ENCODE measurements around the gene AGBL3.

AGBL3 gene

DNA sequence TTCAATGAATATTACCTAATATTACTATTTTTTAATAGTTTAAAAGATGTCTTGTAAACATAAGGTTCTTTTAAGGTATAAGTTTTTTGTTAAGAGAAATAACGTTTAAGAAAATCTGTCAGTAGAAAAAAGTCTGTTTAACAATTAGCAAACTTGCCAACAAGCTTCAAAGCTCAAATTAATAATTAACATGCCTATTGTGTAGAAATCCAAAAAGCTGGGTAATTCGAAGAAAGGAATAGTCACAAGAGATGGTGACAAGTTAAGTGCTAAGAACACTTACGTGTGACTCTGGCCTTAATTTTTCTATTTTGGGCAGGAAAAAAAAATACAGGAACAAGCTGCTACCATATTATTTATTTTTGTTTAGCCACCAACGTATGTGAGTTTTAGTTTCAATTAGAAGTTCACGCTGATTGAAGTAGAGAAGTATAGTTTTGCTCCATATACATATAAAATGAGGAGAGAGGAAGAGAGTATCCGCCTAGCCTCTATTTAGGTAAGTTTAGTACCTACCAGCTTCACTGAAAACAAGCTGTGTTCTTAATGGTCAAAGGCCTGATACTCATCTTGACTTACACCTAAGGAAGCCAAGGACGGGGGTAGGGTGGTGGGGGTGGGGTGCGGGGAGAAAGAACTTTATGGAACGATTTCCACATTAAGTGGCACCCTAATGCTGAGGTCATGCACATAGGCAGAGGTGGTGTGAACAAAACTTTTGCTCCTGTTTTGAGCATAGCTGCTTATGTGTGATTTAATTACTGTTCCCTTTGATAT lies 43.4 kb upstream of the AGBL3 start:
- no peak for TF ChIP-seq POLR2AphosphoS5 (IDR thresholded peaks at IDR 0.05; ENCODE audit: borderline replicate concordance, low read depth, low read length)
- TF ChIP-seq FOXP2 (optimal IDR thresholded peaks at IDR 0.05; ENCODE audit: control extremely low read depth, extremely low read length, insufficient read depth), result no peak
- no peak for TF ChIP-seq EZH2 (IDR thresholded peaks at IDR 0.05)
- DNase-seq (ENCODE audit: low read depth, low spot score), result no peak
- H3K4me3 ChIP-seq, result no peak overlapping the region
- no peaks in the 10 kb centered on the region for H3K36me3 ChIP-seq (ENCODE audit: insufficient read depth, low read length)
- H3K27ac ChIP-seq, result no peak overlapping the region
- no peaks in the 10 kb centered on the region for H3K9me3 ChIP-seq (ENCODE audit: low read depth, low read length)
- no peak overlapping the region for H3K9ac ChIP-seq (ENCODE audit: insufficient read length)

DNA sequence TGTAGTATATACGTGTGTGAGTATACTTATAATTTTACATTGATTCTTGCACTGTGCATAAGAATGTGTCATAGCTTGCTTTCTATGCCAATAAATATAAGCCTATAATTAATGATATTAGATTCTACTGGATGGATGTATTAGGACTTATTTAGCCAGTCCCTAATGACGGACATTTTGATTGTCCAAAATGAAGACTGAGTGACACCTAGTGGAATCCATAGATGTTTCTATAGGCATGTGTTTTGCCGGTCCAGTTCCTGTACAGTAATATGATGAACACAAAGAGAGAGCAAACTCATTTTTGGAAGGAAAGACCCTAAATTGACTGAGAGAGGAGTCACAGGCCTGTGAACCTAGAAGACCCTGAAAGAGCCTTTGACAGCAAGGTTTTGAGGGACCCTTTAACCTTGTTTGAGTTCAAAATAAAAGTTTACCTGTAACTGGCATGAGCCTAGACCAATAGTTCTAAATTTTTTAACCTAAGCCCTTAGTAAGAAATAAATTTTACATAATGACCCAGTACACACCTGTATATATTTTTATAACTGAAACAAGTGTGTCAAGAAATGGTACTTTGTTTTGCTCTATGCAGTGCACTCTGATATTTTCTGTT lies 42.4 kb upstream of the AGBL3 start:
- Histone ChIP-seq H3K36me3 (ENCODE audit: insufficient read depth, low read length) (no peaks in the 10 kb centered on the region), H3K27ac (no peak overlapping the region), H3K9ac (ENCODE audit: insufficient read length) (no peak overlapping the region), H3K9me3 (ENCODE audit: low read depth, low read length) (no peaks in the 10 kb centered on the region), H3K4me3 (no peak overlapping the region)
- no peak for DNase-seq (ENCODE audit: low read depth, low spot score)
- TF ChIP-seq EZH2 (IDR thresholded peaks at IDR 0.05), result no peak
- no peak for TF ChIP-seq FOXP2 (optimal IDR thresholded peaks at IDR 0.05; ENCODE audit: control extremely low read depth, extremely low read length, insufficient read depth)
- no peak for TF ChIP-seq POLR2AphosphoS5 (IDR thresholded peaks at IDR 0.05; ENCODE audit: borderline replicate concordance, low read depth, low read length)

- Histone ChIP-seq H3K9me3 (ENCODE audit: low read depth, low read length) (no peaks in the 10 kb centered on the region), H3K9ac (ENCODE audit: insufficient read length) (no peak overlapping the region), H3K27ac (no peak overlapping the region), H3K4me3 (no peak overlapping the region), H3K36me3 (ENCODE audit: insufficient read depth, low read length) (no peaks in the 10 kb centered on the region)
- no peak for DNase-seq (ENCODE audit: low read depth, low spot score)
- TF ChIP-seq EZH2 (IDR thresholded peaks at IDR 0.05) (no peak), FOXP2 (optimal IDR thresholded peaks at IDR 0.05; ENCODE audit: control extremely low read depth, extremely low read length, insufficient read depth) (no peak), POLR2AphosphoS5 (IDR thresholded peaks at IDR 0.05; ENCODE audit: borderline replicate concordance, low read depth, low read length) (no peak)
Measured at GRCh38 chr7:134945691-134946090, 40.6 kb upstream of the AGBL3 start.

DNA sequence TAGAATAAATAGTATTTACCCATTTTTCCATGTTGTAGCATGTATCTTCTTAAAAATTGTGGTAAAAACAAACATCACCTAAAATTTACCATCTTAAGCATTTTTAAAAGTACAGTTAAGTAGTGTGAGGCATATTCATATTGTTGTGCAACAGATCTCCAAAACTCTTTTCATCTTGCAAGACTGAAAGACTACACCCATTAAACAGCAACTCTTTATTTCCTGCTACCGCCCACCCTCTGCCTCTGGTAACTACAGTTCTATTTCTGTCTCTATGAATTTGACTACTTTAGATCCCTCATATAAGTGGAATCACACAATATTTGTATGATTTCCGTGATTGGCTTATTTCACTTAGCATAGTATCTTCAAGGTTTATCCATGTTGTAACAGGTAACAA lies 40.0 kb upstream of the AGBL3 start:
- Histone ChIP-seq H3K9ac (ENCODE audit: insufficient read length) (no peak overlapping the region), H3K36me3 (ENCODE audit: insufficient read depth, low read length) (no peaks in the 10 kb centered on the region), H3K27ac (no peak overlapping the region), H3K4me3 (no peak overlapping the region), H3K9me3 (ENCODE audit: low read depth, low read length) (no peaks in the 10 kb centered on the region)
- TF ChIP-seq EZH2 (IDR thresholded peaks at IDR 0.05), result no peak
- TF ChIP-seq FOXP2 (optimal IDR thresholded peaks at IDR 0.05; ENCODE audit: control extremely low read depth, extremely low read length, insufficient read depth), result no peak
- TF ChIP-seq POLR2AphosphoS5 (IDR thresholded peaks at IDR 0.05; ENCODE audit: borderline replicate concordance, low read depth, low read length), result no peak
- no peak for DNase-seq (ENCODE audit: low read depth, low spot score)

- H3K9ac ChIP-seq (ENCODE audit: insufficient read length), result no peak overlapping the region
- H3K36me3 ChIP-seq (ENCODE audit: insufficient read depth, low read length), result no peaks in the 10 kb centered on the region
- DNase-seq (ENCODE audit: low read depth, low spot score), result no peak
- TF ChIP-seq EZH2 (IDR thresholded peaks at IDR 0.05) (no peak), POLR2AphosphoS5 (IDR thresholded peaks at IDR 0.05; ENCODE audit: borderline replicate concordance, low read depth, low read length) (no peak), FOXP2 (optimal IDR thresholded peaks at IDR 0.05; ENCODE audit: control extremely low read depth, extremely low read length, insufficient read depth) (no peak)
- no peaks in the 10 kb centered on the region for H3K9me3 ChIP-seq (ENCODE audit: low read depth, low read length)
- no peak overlapping the region for H3K4me3 ChIP-seq
- no peak overlapping the region for H3K27ac ChIP-seq
Measured at GRCh38 chr7:134947329-134947728, 39.0 kb upstream of the AGBL3 start.

GRCh38 chr7:134947831-134948230 lies 38.5 kb upstream of the AGBL3 start:
- H3K27ac ChIP-seq, result no peak overlapping the region
- H3K4me3 ChIP-seq, result no peak overlapping the region
- no peak for DNase-seq (ENCODE audit: low read depth, low spot score)
- no peak overlapping the region for H3K9ac ChIP-seq (ENCODE audit: insufficient read length)
- H3K9me3 ChIP-seq (ENCODE audit: low read depth, low read length), result no peaks in the 10 kb centered on the region
- H3K36me3 ChIP-seq (ENCODE audit: insufficient read depth, low read length), result no peaks in the 10 kb centered on the region
- TF ChIP-seq POLR2AphosphoS5 (IDR thresholded peaks at IDR 0.05; ENCODE audit: borderline replicate concordance, low read depth, low read length), result no peak
- TF ChIP-seq FOXP2 (optimal IDR thresholded peaks at IDR 0.05; ENCODE audit: control extremely low read depth, extremely low read length, insufficient read depth), result no peak
- TF ChIP-seq EZH2 (IDR thresholded peaks at IDR 0.05), result no peak

DNA sequence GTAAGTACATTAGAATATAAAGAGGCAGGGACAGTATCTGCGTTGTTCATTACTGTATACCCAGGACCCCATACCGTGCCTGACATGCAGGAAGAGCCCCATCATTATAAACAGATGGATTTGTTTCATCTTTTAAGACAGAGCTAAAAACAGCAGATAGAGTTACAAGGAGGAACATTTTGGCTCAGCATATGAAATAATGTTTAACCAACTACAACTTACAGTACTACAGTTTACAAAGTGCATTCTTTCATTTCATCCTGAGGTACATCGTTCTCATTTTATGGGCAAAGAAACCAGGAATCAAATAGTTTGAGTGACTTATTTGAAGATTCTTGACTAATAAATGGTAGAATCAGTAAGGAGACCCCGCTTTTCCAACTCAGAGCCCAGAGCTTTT lies 38.1 kb upstream of the AGBL3 start:
- Histone ChIP-seq H3K4me3 (no peak overlapping the region), H3K36me3 (ENCODE audit: insufficient read depth, low read length) (no peaks in the 10 kb centered on the region), H3K27ac (no peak overlapping the region), H3K9me3 (ENCODE audit: low read depth, low read length) (no peaks in the 10 kb centered on the region), H3K9ac (ENCODE audit: insufficient read length) (no peak overlapping the region)
- no peak for DNase-seq (ENCODE audit: low read depth, low spot score)
- TF ChIP-seq EZH2 (IDR thresholded peaks at IDR 0.05) (no peak), FOXP2 (optimal IDR thresholded peaks at IDR 0.05; ENCODE audit: control extremely low read depth, extremely low read length, insufficient read depth) (no peak), POLR2AphosphoS5 (IDR thresholded peaks at IDR 0.05; ENCODE audit: borderline replicate concordance, low read depth, low read length) (no peak)

- Histone ChIP-seq H3K4me3 (no peak overlapping the region), H3K9ac (ENCODE audit: insufficient read length) (no peak overlapping the region), H3K27ac (no peak overlapping the region), H3K36me3 (ENCODE audit: insufficient read depth, low read length) (no peaks in the 10 kb centered on the region), H3K9me3 (ENCODE audit: low read depth, low read length) (no peaks in the 10 kb centered on the region)
- TF ChIP-seq POLR2AphosphoS5 (IDR thresholded peaks at IDR 0.05; ENCODE audit: borderline replicate concordance, low read depth, low read length), result no peak
- TF ChIP-seq EZH2 (IDR thresholded peaks at IDR 0.05), result no peak
- no peak for TF ChIP-seq FOXP2 (optimal IDR thresholded peaks at IDR 0.05; ENCODE audit: control extremely low read depth, extremely low read length, insufficient read depth)
- no peak for DNase-seq (ENCODE audit: low read depth, low spot score)
Measured at GRCh38 chr7:134948736-134949135, 37.6 kb upstream of the AGBL3 start.

Data from SK-N-MC (cell line).